Measurements from ENCODE around the gene CLCN1. TPM values are rescaled to one million over a fixed set of nuclear protein-coding genes. Genes with fewer than 3 reads are reported as not detected.

CLCN1 gene
- total RNA-seq: not detected

GRCh38 chr7:143315776-143316175 is at the start of gene CLCN1:
Gene CLCN1 (plus strand): TSS chr7:143316111. CDS start chr7:143316213, 102 bp downstream.
- Histone ChIP-seq H3K27me3 (no peaks in the 10 kb centered on the region), H3K4me3 (replicated peaks in 1 of 3) (no peak within 1 kb of the TSS), H3K4me1 (peaks cover 15 to 22% of the 10 kb centered on the region in 2 donors), H3K27ac (peak within 1 kb of the TSS in 1 of 3 donors; percentile 51), H3K9me3 (no peaks in the 10 kb centered on the region), H3K36me3 (no peaks in the 10 kb centered on the region)
- no peak for DNase-seq
- WGBS, 2 donors: 81 to 85% methylated on average over 3 to 5 of the region's 5 CpGs
- intact Hi-C loops (cut with DNase I): no loop called here
- no peak for TF ChIP-seq CTCF (IDR thresholded peaks at IDR 0.05)
- no peak for TF ChIP-seq POLR2A (IDR thresholded peaks at IDR 0.05)

GRCh38 chr7:143269251-143269650 is 46.7 kb upstream of the CLCN1 start:
- H3K27ac ChIP-seq: no peak overlapping the region
- DNase-seq: no peak
- no peak overlapping the region for H3K4me3 ChIP-seq (replicated peaks in 1 of 3)
- no peaks in the 10 kb centered on the region for H3K9me3 ChIP-seq
- TF ChIP-seq CTCF (IDR thresholded peaks at IDR 0.05) (no peak), POLR2A (IDR thresholded peaks at IDR 0.05) (no peak)
- intact Hi-C loops (cut with DNase I): no loop called here
- peaks cover 14 to 23% of the 10 kb centered on the region in 2 donors for H3K36me3 ChIP-seq
- H3K4me1 ChIP-seq: peaks cover 5 to 12% of the 10 kb centered on the region in 2 donors
- 85 to 97% methylated on average over 5 of the region's 5 CpGs for WGBS, 2 donors
- no peaks in the 10 kb centered on the region for H3K27me3 ChIP-seq

- 92 to 94% methylated on average over 1 of the region's 1 CpG for WGBS, 2 donors
- intact Hi-C loops (cut with DNase I): no loop called here
- Histone ChIP-seq H3K27ac (no peak overlapping the region), H3K9me3 (no peaks in the 10 kb centered on the region), H3K4me1 (no peaks in the 10 kb centered on the region), H3K36me3 (peaks cover 14 to 23% of the 10 kb centered on the region in 2 donors), H3K4me3 (replicated peaks in 1 of 3) (no peak overlapping the region), H3K27me3 (no peaks in the 10 kb centered on the region)
- no peak for DNase-seq
- TF ChIP-seq CTCF (IDR thresholded peaks at IDR 0.05): no peak
- no peak for TF ChIP-seq POLR2A (IDR thresholded peaks at IDR 0.05)
Observed at GRCh38 chr7:143271240-143271639, 44.7 kb upstream of the CLCN1 start.

GRCh38 chr7:143272871-143273270 is 43.0 kb upstream of the CLCN1 start:
- TF ChIP-seq POLR2A (IDR thresholded peaks at IDR 0.05) (no peak), CTCF (IDR thresholded peaks at IDR 0.05) (no peak)

GRCh38 chr7:143279186-143280098 is 36.5 kb upstream of the CLCN1 start:
- peak overlapping the region; percentile 59 to 69 (median 66) for H3K27ac ChIP-seq
- no peaks in the 10 kb centered on the region for H3K36me3 ChIP-seq
- no peak overlapping the region for H3K4me3 ChIP-seq (replicated peaks in 1 of 3)
- peaks cover 16 to 30% of the 10 kb centered on the region in 2 donors for H3K4me1 ChIP-seq
- no peaks in the 10 kb centered on the region for H3K27me3 ChIP-seq
- intact Hi-C loops (cut with DNase I): loop anchor here (10.0 kb wide), 2 partner anchors 105 to 135 kb away; partner anchors contain the start of gene ZYX
- DNase-seq: no peak
- 37 to 43% methylated on average over 8 of the region's 8 CpGs for WGBS, 2 donors
- no peak for TF ChIP-seq CTCF (IDR thresholded peaks at IDR 0.05)
- peak in 1 of 2 donors; percentile 33 for TF ChIP-seq POLR2A (IDR thresholded peaks at IDR 0.05)
- H3K9me3 ChIP-seq: no peaks in the 10 kb centered on the region

More at GRCh38 chr7:143272871-143273270, 43.0 kb upstream of the CLCN1 start:
- intact Hi-C loops (cut with DNase I): no loop called here
- no peaks in the 10 kb centered on the region for H3K27me3 ChIP-seq
- no peaks in the 10 kb centered on the region for H3K4me1 ChIP-seq
- H3K27ac ChIP-seq: no peak overlapping the region
- peaks cover 11 to 18% of the 10 kb centered on the region in 2 donors for H3K36me3 ChIP-seq
- no peak overlapping the region for H3K4me3 ChIP-seq (replicated peaks in 1 of 3)
- no peak for DNase-seq
- 93 to 96% methylated on average over 2 of the region's 2 CpGs for WGBS, 2 donors
- no peaks in the 10 kb centered on the region for H3K9me3 ChIP-seq
